C4-2B (cell line): Measurements from ENCODE around the gene FCN1.

Experiments used
- H3K27ac ChIP-seq: fragments of 450-650 bp; 2 replicates; pipeline ENCODE4 v1.5.1; 2017
- CTCF ChIP-seq: fragments of 450-650 bp; conservative IDR thresholded peaks from 2 replicates; pipeline ENCODE4 v1.5.1; 2017; ENCODE audit warnings: mild to moderate bottlenecking
- ZFX ChIP-seq: fragments of 450-650 bp; IDR thresholded peaks from 2 replicates; pipeline ENCODE4 v1.6.1; 2017

The FCN1 gene

GRCh38 chr9:134929193-134930158, 11.8 kb upstream of the FCN1 start:
- H3K27ac ChIP-seq = no peak overlapping the region
- no peak for TF ChIP-seq ZFX
- no peak for TF ChIP-seq CTCF

- no peak overlapping the region for H3K27ac ChIP-seq
Observed at GRCh38 chr9:134928436-134929192, 10.9 kb upstream of the FCN1 start.

GRCh38 chr9:134925011-134925511, 7.3 kb upstream of the FCN1 start:
- no peak for TF ChIP-seq ZFX
- TF ChIP-seq CTCF = no peak
- no peak overlapping the region for H3K27ac ChIP-seq

More at GRCh38 chr9:134928436-134929192, 10.9 kb upstream of the FCN1 start:
- TF ChIP-seq ZFX (no peak), CTCF (no peak)

- no peak overlapping the region for H3K27ac ChIP-seq
- TF ChIP-seq ZFX (no peak), CTCF (no peak)
Observed at GRCh38 chr9:134923466-134923865, 5.8 kb upstream of the FCN1 start.

GRCh38 chr9:134922932-134923240, 5.2 kb upstream of the FCN1 start:
- H3K27ac ChIP-seq = no peak overlapping the region
- TF ChIP-seq CTCF (no peak), ZFX (no peak)

GRCh38 chr9:134922066-134922931, 4.6 kb upstream of the FCN1 start:
- no peak overlapping the region for H3K27ac ChIP-seq
- TF ChIP-seq CTCF = no peak
- TF ChIP-seq ZFX = no peak
